MM.1S (cell line): ENCODE results near the gene CCDC39.
A peak's percentile ranks its signal among the peaks of the same experiment; 100 is the strongest.
"Not testable (repeated sequence)": the region's sequence is repeated elsewhere in the genome, so short reads cannot be mapped to it uniquely, and the experiment has no call there.

ENCODE experiments used
- DNase-seq: peaks from one replicate; pipeline ENCODE4 v3.0.0-alpha.2; 2015
- H2AFZ ChIP-seq: fragments of 300-600 bp; sonication (generic); 2 replicates; pipeline ENCODE4 v1.6.0; 2016; ENCODE audit warnings: antibody characterized with exemption, low read length
- H3F3A ChIP-seq: fragments of 300-600 bp; sonication (generic); 2 replicates; pipeline ENCODE4 v1.6.1; 2016; ENCODE audit warnings: mild to moderate bottlenecking, antibody characterized with exemption, low read length, moderate library complexity, mixed read lengths; ENCODE audit not compliant: insufficient read depth
- H3K27ac ChIP-seq: fragments of 300-600 bp; sonication (generic); 2 replicates; pipeline ENCODE4 v1.5.1; 2016; ENCODE audit warnings: mild to moderate bottlenecking, low read length
- H3K27me3 ChIP-seq: fragments of 300-600 bp; sonication (generic); replicated peaks from 2 replicates; pipeline ENCODE4 v1.6.0; 2016; ENCODE audit warnings: low read length; ENCODE audit not compliant: insufficient read depth
- H3K36me3 ChIP-seq: fragments of 300-600 bp; sonication (generic); replicated peaks from 2 replicates; pipeline ENCODE4 v1.6.1; 2016; ENCODE audit warnings: mild to moderate bottlenecking, low read length, mixed read lengths; ENCODE audit not compliant: insufficient read depth
- H3K4me1 ChIP-seq: fragments of 300-600 bp; sonication (generic); 2 replicates; pipeline ENCODE4 v1.6.1; 2016; ENCODE audit warnings: low read length, mixed read lengths
- H3K4me2 ChIP-seq: fragments of 300-600 bp; sonication (generic); 2 replicates; pipeline ENCODE4 v1.6.0; 2016; ENCODE audit warnings: low read depth, low read length
- H3K4me3 ChIP-seq: fragments of 300-600 bp; sonication (generic); 2 replicates; pipeline ENCODE4 v1.5.1; 2016; ENCODE audit warnings: low read length, mixed read lengths
- H3K79me2 ChIP-seq: fragments of 300-600 bp; sonication (generic); 2 replicates; pipeline ENCODE4 v1.6.1; 2016; ENCODE audit warnings: mixed run types, low read length, mixed read lengths
- H3K9ac ChIP-seq: fragments of 300-600 bp; sonication (generic); 2 replicates; pipeline ENCODE4 v1.6.1; 2016; ENCODE audit warnings: low read length, mixed read lengths
- H3K9me2 ChIP-seq: fragments of 300-600 bp; sonication (generic); replicated peaks from 2 replicates; pipeline ENCODE4 v1.6.1; 2016; ENCODE audit warnings: mild to moderate bottlenecking, low read length, mixed read lengths; ENCODE audit not compliant: insufficient read depth
- H3K9me3 ChIP-seq: fragments of 300-600 bp; sonication (generic); replicated peaks from 2 replicates; pipeline ENCODE4 v1.6.1; 2016; ENCODE audit warnings: mild to moderate bottlenecking, low read length, mixed read lengths; ENCODE audit not compliant: insufficient read depth
- H4K20me1 ChIP-seq: fragments of 300-600 bp; sonication (generic); 2 replicates; pipeline ENCODE4 v1.6.1; 2016; ENCODE audit warnings: mild to moderate bottlenecking, low read length, moderate library complexity, mixed read lengths; ENCODE audit not compliant: insufficient read depth
- EZH2 ChIP-seq: fragments of 300-600 bp; sonication (generic); optimal IDR thresholded peaks from 2 replicates; pipeline ENCODE3; 2017; ENCODE audit warnings: low read depth, mild to moderate bottlenecking, antibody characterized with exemption, low read length, mixed read lengths
- EZH2phosphoT487 ChIP-seq: fragments of 300-600 bp; sonication (generic); IDR thresholded peaks from 2 replicates; pipeline ENCODE4 v1.6.1; 2018; ENCODE audit warnings: antibody characterized with exemption, low read length
- TF ChIP-seq, protein P1 (sequence below): fragments of 300-600 bp; sonication (generic); IDR thresholded peaks from 2 replicates; pipeline ENCODE4 v1.5.1; 2016; ENCODE audit warnings: antibody characterized with exemption, low read length, mixed read lengths

Gene CCDC39

DNA sequence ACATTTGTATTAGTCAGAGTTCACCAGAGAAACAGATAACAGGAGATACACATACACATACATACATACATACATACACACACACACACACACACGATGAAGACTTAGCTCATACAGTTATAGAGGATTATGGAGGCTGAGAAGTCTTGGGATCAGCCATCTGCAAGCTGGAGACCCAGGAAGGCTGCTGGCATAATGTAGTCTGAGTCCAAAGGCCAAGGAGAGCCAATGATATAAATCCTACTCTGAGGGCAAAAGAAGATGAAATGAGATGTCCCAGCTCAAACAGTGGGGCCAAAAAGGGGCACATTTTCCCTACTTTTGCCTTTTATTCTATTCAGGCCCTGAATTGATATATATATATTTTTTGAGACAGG, 83.7 kb downstream of the CCDC39 start:
- H3K27ac ChIP-seq = no peak overlapping the region
- no peak overlapping the region for H3K9ac ChIP-seq
- H3K36me3 ChIP-seq = no peaks in the 10 kb centered on the region
- no peaks in the 10 kb centered on the region for H4K20me1 ChIP-seq
- no peak overlapping the region for H2AFZ ChIP-seq
- no peaks in the 10 kb centered on the region for H3K27me3 ChIP-seq
- DNase-seq = no peak
- no peaks in the 10 kb centered on the region; the same call in 1 of the 2 replicates for H3K4me1 ChIP-seq
- no peaks in the 10 kb centered on the region for H3K79me2 ChIP-seq
- TF ChIP-seq, protein P1, sequence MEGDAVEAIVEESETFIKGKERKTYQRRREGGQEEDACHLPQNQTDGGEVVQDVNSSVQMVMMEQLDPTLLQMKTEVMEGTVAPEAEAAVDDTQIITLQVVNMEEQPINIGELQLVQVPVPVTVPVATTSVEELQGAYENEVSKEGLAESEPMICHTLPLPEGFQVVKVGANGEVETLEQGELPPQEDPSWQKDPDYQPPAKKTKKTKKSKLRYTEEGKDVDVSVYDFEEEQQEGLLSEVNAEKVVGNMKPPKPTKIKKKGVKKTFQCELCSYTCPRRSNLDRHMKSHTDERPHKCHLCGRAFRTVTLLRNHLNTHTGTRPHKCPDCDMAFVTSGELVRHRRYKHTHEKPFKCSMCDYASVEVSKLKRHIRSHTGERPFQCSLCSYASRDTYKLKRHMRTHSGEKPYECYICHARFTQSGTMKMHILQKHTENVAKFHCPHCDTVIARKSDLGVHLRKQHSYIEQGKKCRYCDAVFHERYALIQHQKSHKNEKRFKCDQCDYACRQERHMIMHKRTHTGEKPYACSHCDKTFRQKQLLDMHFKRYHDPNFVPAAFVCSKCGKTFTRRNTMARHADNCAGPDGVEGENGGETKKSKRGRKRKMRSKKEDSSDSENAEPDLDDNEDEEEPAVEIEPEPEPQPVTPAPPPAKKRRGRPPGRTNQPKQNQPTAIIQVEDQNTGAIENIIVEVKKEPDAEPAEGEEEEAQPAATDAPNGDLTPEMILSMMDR = no peak
- TF ChIP-seq EZH2phosphoT487 = no peak
- TF ChIP-seq EZH2 = no peak
- no peaks in the 10 kb centered on the region for H3K9me3 ChIP-seq
- no peaks in the 10 kb centered on the region for H3K9me2 ChIP-seq
- no peak overlapping the region for H3K4me2 ChIP-seq
- no peaks in the 10 kb centered on the region for H3F3A ChIP-seq
- H3K4me3 ChIP-seq = no peak overlapping the region

DNA sequence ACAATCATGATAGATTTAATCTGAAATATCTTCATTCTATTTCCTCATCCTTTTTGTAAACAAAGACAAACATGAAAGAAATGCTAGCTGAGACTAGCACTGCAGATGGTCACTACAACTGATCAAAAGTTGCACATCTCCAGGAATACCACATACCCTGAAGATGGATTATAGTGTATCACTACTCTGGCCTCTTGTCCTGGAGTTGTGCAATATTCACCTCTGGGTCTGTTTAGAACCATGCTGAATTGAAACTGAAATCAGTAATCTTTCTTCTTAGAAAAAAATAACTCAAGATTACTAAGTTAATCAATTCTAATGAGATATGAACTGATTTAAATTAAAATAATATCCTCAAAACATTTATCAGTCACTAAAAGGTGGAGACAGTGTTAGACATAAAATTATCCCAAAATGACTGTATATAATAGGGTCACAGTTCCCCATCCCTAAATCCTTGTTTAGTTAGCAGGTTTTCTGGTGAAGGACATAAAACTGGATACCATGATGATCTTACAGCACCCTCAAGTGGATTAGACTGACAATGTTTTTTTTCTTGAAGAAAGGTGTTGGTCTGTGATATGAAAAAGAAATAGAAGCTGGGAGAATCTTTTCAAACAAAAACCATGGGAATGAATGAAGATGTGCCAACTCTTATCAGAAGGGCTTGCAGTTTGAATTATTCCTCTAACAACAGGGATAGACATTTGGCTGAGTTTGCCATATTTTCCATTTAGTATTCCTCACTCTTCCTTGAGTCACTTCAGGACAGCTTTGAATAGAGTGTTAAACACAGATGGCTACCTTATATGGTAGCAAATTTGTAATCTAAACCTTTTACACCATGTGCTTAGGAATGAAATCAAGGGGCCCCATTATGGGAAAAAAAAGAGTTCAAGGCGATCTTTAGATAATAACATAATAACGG, 84.4 kb downstream of the CCDC39 start:
- H3K9me3 ChIP-seq = no peaks in the 10 kb centered on the region
- H4K20me1 ChIP-seq = no peaks in the 10 kb centered on the region
- no peaks in the 10 kb centered on the region for H3K27me3 ChIP-seq
- H3K4me1 ChIP-seq = no peaks in the 10 kb centered on the region; the same call in 1 of the 2 replicates
- no peaks in the 10 kb centered on the region for H3K79me2 ChIP-seq
- no peaks in the 10 kb centered on the region for H3K36me3 ChIP-seq
- no peak overlapping the region for H3K4me3 ChIP-seq
- H3K27ac ChIP-seq = no peak overlapping the region
- TF ChIP-seq EZH2 (no peak), EZH2phosphoT487 (no peak)
- TF ChIP-seq, protein P1 = peak; percentile 75
- H2AFZ ChIP-seq = no peak overlapping the region
- peak; percentile 44 for DNase-seq
- no peak overlapping the region for H3K9ac ChIP-seq
- H3F3A ChIP-seq = no peaks in the 10 kb centered on the region
- H3K4me2 ChIP-seq = no peak overlapping the region
- H3K9me2 ChIP-seq = no peaks in the 10 kb centered on the region

DNA sequence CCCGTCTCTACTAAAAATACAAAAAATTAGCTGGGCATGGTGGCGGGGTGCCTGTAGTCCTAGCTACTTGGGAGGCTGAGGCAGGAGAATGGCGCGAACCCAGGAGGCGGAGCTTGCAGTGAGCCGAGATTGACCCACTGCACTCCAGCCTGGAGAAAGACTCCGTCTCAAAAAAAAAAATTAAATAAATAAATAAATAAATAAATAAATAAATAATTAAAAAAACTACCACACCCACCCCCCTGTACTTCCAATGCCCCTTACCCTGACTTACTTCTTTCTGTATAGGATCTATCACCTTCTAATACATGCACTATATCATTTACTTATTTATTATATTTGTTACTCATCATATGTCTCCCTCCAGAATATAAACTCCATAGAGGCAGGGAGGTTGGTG, 85.7 kb downstream of the CCDC39 start:
- H3K9me3 ChIP-seq, H3K9me2 ChIP-seq, H3K27ac ChIP-seq, H3K79me2 ChIP-seq, H3F3A ChIP-seq, H3K27me3 ChIP-seq, H4K20me1 ChIP-seq, H3K4me1 ChIP-seq, H3K4me2 ChIP-seq, H3K36me3 ChIP-seq, H3K4me3 ChIP-seq, H2AFZ ChIP-seq, DNase-seq, H3K9ac ChIP-seq: not testable (repeated sequence)

DNA sequence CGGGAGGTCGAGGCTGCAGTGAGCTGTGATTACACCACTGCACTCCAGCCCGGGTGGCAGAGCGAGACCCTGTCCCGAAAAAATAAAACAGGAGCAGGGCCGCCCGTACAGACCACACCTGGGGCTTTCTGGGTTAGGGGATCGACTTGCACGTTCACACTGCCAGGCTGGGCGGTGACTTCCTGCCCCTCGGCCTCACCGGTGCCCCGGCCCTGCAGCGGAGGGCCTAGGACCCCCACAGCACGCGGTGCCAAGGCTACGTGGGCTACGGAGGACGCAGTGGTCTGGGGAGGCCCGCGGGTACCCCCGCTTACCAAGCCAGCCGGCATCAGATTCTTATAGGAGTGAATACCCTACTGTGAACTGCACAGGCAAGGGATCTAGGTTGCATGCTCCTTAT, 88.9 kb downstream of the CCDC39 start:
- Histone ChIP-seq H3K27me3 (no peaks in the 10 kb centered on the region), H3K9ac (no peak overlapping the region), H3K4me2 (no peak overlapping the region), H3K9me2 (no peaks in the 10 kb centered on the region), H2AFZ (no peak overlapping the region), H3K4me1 (no peaks in the 10 kb centered on the region; the same call in 1 of the 2 replicates), H4K20me1 (no peaks in the 10 kb centered on the region), H3K9me3 (no peaks in the 10 kb centered on the region), H3F3A (no peaks in the 10 kb centered on the region), H3K36me3 (no peaks in the 10 kb centered on the region), H3K27ac (no peak overlapping the region), H3K79me2 (no peaks in the 10 kb centered on the region), H3K4me3 (no peak overlapping the region)
- DNase-seq = no peak
- TF ChIP-seq, protein P1 = no peak
- no peak for TF ChIP-seq EZH2phosphoT487
- no peak for TF ChIP-seq EZH2
